HepG2 (cell line): Measurements from ENCODE around the gene LINGO1. TPM values are rescaled to one million over a fixed set of nuclear protein-coding genes. Genes with fewer than 3 reads are reported as not detected.
A peak's percentile ranks its signal among the peaks of the same experiment; 100 is the strongest.

Source experiments
- CTCF ChIP-seq: sonication (generic); formaldehyde crosslinking; IDR thresholded peaks from 2 replicates; pipeline ENCODE4 v1.5.0; 2020; ENCODE audit warnings: mild to moderate bottlenecking, missing genetic modification reagents, moderate library complexity
- KDM5B ChIP-seq: sonication (generic); formaldehyde crosslinking; IDR thresholded peaks from 2 replicates; pipeline ENCODE4 v1.4.0; 2020; ENCODE audit warnings: missing genetic modification reagents, mild to moderate bottlenecking, borderline replicate concordance
- POLR2AphosphoS5 ChIP-seq: IDR thresholded peaks from 2 replicates; pipeline ENCODE4 v1.6.1; 2012; ENCODE audit warnings: low read depth, low read length
- THYN1 ChIP-seq: sonication (generic); formaldehyde crosslinking; IDR thresholded peaks from 2 replicates; pipeline ENCODE4 v1.8.1; 2023; ENCODE audit warnings: low read depth, mild to moderate bottlenecking, moderate library complexity, missing genetic modification reagents, borderline replicate concordance
- ZNF292 ChIP-seq: sonication (generic); formaldehyde crosslinking; IDR thresholded peaks from 2 replicates; pipeline ENCODE4 v1.8.1; 2022; ENCODE audit warnings: mild to moderate bottlenecking, low read depth, missing genetic modification reagents, borderline replicate concordance
- ZNF687 ChIP-seq: sonication (generic); formaldehyde crosslinking; IDR thresholded peaks from 2 replicates; pipeline ENCODE4 v1.5.1; 2020; ENCODE audit warnings: mild to moderate bottlenecking, missing genetic modification reagents, moderate library complexity
- ZNF768 ChIP-seq: sonication (generic); formaldehyde crosslinking; IDR thresholded peaks from 2 replicates; pipeline ENCODE4 v1.4.0; 2020; ENCODE audit warnings: missing genetic modification reagents
- polyA plus RNA-seq, 8 experiments: library from polyadenylated mRNA; depleted of rRNA in 3 of 8; stranded (reverse) in 7 of 8; unstranded in 1 of 8; fragments of >200 nt; fragmentation: Illumina TruSeq in 4 of 8; extraction: Trizol in 4 of 8; gene quantifications; 2 replicates each; pipeline versions ENCODE4 v1.2.1 to v1.2.3, GENCODE V29; 2011 to 2016; ENCODE audit warnings: low read depth in 4 of 8, missing spikeins in 1 of 8, mixed read lengths in 1 of 8; ENCODE audit not compliant: insufficient read depth in 1 of 8
- total RNA-seq, 5 experiments: library from RNA; depleted of rRNA; stranded (reverse); fragments of >200 nt; fragmentation: Illumina TruSeq; extraction: Trizol; gene quantifications; 2 replicates each; pipeline ENCODE4 v1.2.3, GENCODE V29; 2016; ENCODE audit warnings: low read depth in 1 of 5

The LINGO1 gene
- total and polyA plus RNA-seq, 2 of the 13 experiments (the other 11 are each of a cell fraction or from before 2014, with no cell fraction given) = 0.07 TPM; not detected in 1

DNA sequence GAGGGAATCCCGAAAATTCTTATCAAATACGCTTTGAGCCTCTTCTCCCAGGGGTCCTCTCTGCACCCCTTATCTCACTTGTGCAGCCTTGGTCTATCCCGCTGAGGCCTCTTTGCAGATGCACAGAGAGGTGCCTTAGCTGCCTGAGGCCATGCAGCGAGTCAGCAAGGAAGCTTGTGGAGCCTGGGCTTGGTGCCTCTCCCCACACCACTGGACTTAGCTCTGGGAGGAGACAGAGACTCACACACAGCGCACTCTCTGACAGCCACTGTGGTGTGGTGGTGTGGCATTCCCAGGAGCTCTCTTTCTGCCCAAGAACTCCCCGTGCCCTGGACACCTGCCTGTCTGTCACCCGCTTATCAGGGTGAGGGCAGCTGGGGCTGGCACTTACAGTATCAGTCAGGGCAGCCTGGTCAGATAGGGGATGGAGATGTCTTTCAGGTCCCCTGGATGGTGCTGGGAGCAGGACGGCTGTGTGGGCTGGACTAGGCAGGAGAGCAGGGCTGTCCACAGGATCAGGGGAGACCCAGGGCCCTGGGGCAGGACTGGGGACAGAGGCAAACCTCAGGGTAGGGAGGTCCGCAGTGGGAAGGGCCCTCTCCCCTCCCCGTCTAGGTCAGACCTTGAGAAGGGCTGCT, 10.2 kb upstream of the LINGO1 start (continued):
- peak; percentile 36; the same call in 1 of the 2 replicates for TF ChIP-seq ZNF687 (CRISPR knock-in tag)
- TF ChIP-seq KDM5B (CRISPR knock-in tag) = 0 out of 2 replicates have a peak, but pooled peaks have one; percentile 20
- TF ChIP-seq ZNF768 = peak; percentile 63
- peak; percentile 28 for TF ChIP-seq CTCF
- peak; percentile 56; the same call in 1 of the 2 replicates for TF ChIP-seq THYN1 (CRISPR knock-in tag)
- TF ChIP-seq POLR2AphosphoS5 = no peak
- peak; percentile 54; the same call in 1 of the 2 replicates for TF ChIP-seq ZNF292 (CRISPR knock-in tag)
